ENCODE data around the gene CNOT6.

CNOT6 gene

DNA sequence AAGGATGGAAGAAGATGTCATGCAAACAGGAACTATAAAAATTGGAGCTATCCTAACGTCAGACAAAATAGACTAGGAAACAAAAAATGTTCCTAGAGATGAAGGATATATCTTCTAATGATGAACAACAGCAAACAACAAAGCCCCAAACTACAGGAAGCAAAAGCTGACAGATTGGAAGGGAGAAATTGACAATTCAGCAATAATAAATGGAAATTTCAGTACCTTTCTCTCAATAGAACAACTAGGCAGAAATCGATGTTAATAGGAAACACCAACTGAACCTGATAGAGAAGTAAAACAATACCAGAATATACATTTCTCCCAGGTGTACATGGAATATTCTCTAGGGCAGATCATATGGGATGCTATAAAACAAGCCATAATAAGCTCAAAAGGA is 89.6 kb downstream of the CNOT6 start:
- no peak for DNase-seq

DNA sequence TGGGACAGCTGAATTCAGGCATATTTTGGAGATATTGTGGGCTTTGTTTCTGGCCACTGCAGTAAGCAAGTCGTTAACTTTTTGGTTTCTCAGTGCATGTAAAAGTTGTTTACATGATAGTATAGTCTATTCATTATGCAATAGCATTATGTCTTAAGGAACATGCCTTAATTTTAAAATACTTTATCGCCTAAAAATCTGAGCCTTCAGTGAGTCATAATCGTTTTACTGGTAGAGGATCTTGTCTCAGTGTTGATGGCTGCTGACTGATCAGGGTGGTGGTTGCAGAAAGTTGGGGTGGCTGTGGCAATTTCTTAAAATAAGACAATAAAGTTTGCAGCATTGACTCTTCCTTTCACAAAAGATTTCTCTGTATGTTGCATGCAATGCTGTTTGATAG is 92.0 kb downstream of the CNOT6 start:
- DNase-seq, result no peak

DNA sequence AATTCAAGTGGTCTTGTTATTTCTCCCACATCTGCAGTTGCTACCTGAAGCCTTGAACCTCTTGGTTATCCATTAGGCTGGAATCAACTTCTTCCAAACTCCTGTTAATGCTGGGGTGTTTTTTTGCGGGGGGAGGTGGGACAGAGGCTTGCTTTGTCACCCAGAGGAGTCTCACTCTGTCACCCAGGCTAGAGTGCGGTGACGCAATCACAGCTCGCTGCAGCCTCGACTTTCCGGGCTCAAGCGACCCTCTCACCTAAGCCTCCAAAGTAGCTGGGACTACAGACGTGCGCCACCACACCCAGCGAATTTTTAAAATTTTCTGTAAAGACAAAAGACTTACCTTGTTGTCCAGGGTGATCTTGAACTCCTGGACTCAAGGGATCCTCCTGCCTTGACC is 92.7 kb downstream of the CNOT6 start:
- DNase-seq, result no peak

DNA sequence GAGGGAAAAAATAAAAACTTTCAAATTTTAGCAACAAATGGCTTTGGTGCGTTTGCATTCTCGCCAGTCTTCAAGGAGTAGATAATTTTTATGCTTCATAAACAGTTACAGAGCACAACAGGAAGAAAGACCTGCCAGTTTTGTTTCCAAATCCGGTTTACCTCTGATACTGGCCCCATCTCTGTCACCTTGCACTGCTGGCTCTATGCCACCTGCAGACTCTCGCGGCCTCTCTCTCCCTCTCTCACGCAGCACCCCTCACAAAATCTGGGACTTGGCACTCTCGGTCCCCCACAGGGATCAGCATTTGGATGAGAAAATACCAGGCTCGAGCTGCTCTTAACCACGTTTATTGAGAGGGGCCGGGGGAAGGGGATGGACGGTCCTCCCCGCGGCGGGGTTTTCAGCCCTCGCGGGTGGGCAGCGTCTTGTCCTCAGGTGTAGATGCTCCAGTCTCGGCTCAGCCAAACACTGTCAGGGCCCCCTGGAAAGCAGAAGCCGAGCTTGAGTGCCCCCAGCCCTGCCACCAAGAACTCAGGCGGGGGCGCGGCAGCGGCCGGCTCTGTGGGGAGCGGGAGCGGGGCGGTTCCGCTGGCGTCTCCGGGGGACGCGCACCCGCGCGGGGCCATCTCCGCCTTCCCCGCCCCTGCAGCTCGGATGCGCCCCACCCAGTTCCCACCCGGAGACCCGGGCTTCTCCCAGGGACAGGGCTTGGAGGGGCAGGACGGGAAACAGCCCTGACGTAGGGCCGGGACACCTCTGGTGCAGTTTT is 95.8 kb downstream of the CNOT6 start:
- no peak for DNase-seq

DNA sequence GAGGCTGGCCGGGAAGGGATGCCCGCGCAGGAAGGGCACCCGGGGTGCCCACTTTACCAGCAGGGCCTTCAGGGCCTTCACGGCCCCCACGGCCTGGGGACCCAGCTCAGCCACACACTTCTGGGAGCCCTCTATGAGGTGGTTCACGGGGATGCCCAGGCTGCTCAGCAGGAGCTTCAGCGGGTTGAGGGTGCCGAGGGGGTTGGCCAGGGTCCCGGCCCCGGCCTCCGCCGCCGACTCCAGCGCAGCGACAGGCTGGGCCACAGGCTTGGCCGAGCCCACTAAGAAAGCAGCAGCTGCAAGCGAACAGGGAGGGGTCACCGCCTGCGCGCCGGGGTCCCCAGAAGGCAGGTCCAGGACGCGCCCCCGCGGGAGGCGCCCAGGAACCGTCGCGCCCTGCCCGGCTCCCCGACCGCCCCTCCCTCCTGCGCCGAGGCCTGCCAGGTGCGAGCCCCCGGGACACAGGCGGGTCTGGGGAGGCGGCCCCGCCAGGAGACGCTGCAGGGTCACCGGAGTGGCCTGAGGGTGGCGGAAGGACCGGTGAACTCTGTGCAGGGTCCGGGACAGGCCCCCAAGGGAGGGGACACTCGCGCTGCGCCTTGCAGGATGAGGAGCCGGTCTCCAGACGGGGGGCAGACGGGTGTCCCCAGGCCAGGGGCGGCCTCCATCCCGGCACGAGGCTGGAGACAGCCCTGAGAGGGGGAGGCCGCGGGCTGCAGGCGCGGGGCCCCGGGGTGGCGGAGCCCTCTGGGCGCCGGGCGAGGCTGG is 96.5 kb downstream of the CNOT6 start:
- DNase-seq, result no peak

DNA sequence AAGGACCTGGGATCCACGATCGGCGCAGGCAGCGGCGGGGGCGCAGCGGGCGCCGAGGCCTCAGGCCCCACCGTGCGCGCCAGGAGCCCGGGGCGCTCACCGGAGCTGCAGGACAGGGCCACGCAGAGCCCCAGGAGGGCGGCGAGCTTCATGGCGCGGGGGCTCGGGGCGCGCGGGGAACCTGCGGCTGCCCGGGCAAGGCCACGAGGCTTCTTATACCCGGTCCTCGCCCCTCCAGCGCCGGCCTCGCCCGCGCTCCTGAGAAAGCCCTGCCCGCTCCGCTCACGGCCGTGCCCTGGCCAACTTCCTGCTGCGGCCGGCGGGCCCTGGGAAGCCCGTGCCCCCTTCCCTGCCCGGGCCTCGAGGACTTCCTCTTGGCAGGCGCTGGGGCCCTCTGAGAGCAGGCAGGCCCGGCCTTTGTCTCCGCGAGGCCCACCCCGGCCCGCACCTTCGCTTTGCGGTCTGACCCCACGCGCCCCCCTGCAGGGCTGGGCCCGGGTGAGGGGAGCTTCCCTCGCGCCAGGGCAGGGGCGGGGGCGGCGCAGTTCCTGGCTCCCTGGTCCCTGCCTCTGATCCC is 97.2 kb downstream of the CNOT6 start, which contains the start of gene SCGB3A1:
TSS of gene SCGB3A1 (minus strand) at position 189 of the 577 bp plus-strand sequence. CDS start at position 152, 37 bp downstream.
- DNase-seq, result no peak

DNA sequence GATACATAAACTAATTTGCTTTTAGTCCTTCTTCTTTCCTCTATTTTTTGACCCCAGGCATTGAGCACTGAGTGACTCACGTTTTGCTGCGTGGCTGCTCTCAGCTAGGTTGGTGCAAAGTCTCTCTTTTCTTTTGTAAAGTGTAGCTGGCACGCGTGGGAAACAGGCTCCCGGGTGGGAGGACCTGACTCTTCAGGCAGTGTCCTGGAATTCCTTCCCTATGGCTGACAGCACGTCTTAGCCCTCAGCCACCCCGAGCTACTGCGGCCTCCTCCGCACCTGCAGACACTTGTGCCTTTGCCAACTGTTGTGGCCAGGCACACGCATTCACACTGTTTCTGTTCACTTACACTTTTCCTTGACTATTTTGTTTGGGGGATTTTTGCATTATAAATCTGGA is 98.0 kb downstream of the CNOT6 start:
- DNase-seq, result no peak

DNA sequence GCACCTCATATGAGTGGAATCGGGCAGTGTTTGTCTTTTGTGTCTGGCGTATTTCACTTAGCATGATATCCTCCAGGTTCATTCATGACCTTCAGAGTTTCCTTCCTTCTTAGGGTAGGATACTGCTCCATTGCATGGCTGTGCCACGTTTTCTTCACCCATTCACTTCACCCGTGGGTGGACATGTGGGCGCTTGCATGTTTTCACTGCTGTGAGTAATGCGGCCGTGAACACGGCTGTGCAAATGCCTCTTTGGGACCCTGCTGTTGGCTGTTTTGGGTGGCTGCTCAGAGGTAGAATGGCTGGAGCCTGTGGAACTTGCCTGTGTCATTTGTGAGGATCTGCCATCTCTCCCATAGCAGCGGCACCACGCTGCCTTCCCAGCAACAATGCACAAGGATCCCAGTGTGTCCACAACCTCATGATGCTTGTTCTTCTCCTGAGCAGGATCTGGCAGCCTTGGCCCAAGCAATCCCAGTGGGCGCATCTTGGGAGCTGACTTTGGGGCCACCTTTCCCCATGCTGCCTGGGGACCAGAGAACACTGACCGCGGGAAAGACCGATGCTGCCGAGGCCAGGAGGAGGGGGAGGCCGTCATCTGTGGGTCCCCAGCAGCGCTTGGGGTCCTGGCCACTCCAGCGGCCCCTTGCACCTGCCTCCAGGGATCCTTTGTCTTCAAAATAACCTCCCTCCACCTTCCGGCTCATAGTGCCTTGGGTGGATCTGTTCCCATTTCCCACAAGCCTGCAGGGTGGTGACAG is 99.4 kb downstream of the CNOT6 start:
- DNase-seq, result no peak

DNA sequence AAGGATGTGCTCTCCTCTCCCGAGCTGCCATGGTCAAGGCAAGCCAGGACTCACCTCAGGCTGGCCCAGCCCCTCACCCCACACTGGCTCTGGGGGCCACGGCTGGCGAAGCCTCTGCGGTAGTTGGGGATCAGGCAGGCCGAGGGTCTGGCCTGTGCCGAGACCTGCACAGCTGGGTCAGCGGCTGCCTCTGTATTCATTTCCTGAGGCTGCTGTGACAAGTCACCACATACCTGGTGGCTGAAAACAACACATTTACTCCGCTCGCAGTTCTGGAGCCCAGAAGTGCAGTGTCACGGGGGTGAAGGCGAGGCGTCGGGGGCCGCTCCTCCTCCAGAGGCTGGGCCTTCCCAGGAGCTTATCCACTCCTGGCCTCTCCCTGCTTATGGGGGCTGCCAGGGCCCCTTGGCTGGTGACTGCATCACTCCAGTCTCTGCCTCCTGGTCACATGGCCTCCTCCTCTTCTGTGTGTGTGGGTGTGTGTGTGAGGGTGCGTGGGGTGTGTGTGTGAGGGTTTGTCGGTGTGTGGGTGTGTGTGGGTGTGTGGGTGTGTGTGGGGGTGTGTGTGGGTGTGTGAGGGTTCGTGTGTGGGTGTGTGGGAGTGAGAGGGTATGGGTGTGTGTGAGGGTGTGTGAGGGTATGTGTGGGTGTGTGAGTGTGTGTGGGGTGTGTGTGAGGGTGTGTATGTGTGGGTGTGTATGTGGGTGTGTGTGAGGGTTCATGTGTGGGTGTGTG is 100.3 kb downstream of the CNOT6 start:
- no peak for DNase-seq

DNA sequence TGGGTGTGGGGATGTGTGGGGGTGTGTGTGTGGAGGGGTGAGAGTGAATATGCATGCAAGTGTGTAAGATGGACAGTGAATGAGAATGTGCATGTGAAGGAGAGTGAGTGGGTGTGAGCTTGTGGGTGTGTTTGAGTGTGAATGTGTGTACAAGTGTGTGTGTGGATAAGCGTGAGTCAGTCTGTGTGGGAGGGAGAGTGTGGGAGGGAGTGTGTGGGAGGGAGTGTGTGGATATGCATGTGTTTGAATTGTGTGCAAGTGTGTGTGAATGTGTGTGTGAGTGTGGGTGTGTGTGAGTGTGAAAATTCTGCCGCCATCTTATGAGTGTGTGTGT is 100.8 kb downstream of the CNOT6 start:
- no peak for DNase-seq

DNA sequence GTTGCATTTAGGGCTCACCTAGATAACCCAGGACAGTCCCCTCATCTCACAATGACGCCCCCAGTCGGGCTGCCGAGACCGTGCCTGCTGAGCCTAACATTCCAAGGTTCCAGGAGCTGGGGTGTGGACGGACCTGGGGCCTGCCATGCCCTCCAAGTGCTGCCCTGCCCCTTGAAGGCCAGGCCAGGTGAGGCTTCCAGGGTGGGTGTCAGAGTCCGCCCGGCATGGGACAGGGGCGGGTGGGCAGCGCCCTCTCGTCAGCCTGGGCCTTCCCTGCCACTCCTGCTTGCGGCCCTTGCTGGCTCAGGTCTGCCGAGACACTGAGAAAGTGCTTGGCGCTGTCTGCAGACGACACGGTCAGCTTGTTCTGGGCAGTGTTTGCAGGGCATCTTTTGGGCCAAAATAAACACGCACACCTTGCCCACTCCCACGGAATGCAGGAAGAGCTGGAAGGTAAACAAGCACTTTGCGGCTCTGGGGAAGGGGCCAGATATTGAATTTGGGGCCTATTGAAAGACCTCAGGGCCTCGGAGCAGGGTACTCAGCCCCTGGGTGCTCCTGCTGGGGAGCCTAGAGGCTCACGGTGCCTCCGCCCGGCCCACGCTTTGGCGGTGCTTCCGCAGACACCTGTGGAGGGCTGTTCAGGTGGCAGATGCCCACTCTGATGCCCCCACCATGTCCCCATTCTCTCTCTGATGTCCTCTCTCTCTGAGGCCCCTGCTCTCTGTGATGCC is 101.4 kb downstream of the CNOT6 start:
- DNase-seq, result no peak

DNA sequence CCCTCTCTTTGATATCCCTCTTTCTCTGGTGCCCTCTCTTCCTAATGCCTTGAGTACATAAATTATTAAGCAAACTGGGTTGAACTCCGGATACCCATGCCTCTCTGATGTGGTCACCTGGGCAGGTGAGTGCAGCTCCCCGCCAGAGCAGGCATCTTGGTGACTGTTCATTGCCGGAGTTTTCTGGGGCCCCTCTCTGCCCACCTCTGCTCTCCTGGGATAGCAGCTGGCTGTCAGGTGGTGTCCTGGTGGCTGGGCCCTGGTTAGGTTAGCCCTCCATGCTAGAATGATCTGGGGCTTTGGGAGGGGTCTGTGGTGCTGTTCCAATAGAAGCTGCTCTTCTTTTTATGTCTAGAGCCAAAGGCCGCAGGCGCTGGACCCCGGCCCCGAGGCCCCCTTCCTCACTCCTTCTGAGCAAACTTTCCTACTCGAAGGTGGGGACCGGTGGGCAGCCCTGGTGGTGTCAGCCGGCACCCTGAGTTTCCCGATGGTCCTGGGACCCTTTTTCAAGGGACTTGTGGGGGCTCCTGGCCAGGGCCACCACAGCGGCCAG is 102.0 kb downstream of the CNOT6 start:
- DNase-seq, result no peak

DNA sequence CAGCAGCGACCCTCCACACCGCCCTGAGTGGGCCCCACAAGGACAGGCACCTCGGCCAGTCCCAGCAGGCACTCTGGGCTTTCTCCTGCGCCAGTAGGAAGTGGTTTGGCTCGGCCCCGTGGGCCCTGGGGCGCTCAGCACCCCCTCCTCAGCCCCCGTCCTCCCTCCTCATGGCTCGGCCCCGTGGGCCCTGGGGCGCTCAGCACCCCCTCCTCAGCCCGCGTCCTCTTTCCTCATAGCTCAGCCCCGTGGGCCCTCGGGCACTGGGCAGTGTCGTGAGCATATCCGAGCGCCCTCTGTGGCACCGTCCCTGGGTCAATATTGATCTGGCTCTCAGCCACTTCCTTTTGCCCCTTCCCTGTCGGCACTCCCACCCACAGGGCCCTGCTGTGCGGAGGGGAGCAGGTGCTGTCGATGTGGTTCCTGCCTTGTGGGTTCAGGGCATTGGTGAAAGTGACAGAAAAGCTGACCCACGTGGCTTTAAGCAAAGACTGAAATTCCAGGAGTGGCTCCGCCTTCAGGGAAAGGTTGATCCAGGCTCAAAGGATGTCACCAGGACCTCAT is 102.6 kb downstream of the CNOT6 start:
- DNase-seq, result no peak

DNA sequence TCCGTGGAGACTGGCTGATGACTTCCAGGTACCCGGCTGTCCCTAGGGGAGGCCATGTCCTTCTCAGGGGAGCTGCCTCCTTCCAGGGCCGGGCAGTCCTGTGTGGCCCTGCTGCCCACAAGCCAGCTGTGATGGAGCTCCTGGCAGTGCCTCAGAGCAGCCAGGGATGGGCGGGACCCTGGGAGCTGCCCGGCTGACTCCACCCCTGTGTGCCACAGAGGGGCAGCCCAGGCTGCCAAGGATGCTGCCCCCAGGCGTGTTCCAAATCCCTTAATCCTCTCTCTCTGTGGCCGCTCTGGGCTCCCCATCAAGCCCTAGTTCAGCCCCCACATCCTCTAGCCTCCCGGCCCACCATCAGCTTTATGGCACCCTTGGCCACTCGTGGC is 104.1 kb downstream of the CNOT6 start:
- DNase-seq, result no peak

DNA sequence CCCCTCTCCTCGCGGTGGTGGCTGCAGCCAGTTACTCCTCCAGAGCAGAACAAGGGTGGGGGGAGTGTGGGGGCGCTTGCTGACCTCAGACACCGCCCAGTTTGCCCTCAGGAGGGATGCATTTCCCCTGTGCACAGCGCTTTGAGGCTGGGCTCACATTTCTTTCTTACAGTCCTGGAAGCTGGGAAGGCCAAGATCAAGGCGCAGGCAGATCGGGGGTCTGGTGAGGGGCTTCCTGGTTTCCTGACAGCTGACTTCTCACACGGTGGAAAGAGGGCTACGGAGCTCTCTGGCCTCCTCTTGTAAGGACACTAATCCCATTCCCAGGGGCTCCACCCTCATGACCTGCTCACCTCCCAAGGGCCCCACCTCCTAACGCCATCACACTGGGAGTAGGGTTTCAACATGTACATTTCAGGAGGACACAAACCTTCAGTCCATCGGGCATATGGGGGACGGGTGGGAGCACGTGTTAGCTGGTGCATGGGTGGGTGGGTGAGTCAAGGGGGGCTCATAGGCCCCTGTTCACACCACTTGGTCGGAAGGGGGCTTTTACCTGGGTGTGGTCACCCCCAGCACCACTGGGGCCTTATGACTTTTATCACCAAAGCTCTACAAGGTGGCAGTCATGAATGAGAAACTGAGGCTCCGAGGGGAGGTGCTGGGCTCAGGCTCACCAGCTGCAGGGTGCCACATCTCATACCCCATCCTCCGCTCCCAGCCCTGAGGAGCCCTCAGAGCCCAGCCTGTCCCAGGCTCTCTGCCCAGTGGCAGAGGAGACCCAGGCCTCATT is 104.8 kb downstream of the CNOT6 start:
- no peak for DNase-seq

DNA sequence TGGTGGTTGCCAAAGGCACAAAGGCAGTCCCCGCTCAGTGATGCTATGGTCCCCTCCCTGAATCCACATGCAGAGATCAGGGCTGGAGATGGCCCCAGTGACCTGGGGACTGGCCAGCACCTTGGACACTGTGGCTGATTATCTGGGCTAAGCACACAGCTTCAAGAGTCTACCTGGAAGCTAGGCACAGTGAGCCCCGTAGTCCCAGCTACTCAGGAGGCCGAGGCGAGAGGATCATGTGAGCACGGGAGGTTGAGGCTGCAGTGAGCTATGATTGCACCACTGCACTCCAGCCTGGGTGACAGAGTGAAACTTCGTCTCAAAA is 105.4 kb downstream of the CNOT6 start:
- no peak for DNase-seq

DNA sequence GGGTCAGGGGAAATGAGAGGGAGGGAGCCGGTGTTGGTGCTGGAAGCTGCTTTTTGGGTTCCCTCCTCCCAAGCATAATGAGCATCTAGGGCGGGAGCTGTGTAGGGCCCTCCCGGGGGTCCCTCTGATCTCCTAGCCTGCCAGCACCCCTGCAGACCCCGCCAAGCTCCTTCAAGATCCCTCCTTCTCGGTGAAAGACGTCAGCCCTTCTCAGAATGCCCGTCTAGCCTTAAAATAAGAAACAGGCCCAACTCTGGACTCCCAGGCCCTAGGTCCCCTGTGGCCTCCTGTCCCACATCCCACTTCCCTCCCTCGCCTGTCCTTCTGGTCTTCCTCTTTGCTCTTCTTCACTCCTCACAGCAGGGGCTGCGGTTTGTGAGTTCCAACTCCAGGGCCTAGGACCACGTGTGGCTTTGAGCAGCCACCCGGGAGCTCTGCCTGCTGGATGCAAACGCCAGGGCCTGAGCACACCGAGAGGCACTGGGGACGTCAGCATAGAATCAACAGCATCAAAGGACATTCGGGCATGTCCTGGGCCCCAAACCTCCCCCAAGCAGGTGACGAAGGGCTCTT is 105.9 kb downstream of the CNOT6 start:
- DNase-seq, result no peak

DNA sequence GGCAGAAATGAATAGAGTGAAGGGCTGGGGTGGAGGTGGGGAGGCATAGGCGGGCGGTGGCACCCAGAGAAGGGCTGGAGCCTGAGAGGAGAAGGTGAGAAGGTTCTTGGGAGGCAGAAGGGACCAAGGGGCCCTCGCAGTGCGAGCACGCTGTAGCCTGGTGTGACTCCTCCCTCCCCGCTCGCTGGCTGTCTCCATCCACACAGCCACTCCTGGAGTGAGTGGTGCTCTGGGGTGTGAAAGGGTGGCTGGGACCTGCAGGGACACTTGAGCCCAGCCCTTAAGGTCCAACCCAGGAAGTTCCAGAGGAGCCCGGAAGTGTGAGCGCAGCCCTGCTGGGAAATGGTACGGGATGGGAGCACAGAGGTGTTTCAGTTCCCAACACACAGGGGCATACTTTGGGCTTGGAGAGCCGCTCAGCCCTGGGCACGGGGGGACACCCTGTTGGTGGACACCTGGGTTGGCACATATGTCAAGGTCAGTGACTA is 106.4 kb downstream of the CNOT6 start:
- DNase-seq, result no peak

DNA sequence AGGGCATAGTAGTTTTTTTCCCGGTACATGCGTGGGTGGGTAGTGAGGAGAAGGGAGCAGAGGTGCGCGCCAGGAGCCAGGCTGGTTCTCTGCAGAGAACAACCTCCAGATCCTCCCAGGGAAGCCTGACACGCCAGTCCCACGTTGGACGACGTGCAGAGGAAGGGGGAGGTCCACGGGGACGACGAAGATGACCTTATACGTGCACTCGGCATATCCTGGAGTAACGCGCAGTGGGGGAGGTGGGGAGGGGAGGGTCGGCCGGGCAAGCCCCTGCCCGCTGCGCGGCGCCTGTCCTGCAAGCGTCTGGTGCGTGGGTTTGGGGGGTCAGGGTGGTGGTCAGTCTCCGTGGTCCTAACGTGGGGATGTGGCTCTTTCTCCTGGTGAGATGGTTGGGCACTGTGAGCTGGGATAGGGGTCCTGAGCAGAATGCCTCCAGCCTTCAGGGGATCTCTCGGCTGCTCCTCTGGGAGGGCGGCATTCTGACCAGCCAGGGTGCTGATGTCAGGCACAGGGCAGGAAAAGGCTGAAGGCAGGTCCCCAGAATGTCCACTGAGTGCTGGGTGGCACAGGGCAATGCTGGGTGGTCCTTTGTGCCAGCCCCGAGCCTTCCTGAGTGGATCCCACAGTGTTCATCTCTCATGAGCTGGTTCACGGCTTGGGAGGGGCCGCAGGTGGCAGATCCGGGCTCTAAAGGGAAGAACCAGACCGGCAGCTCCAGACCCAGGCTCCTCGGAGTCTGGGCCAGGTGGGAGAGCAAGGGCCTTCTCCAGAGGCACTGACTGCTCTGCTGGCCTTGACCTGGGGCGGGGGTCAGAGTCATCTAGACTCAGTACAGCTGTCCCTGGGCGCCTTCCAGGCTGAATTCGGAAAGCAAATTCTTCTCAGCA is 107.7 kb downstream of the CNOT6 start:
- no peak for DNase-seq

Measured in CD4-positive, alpha-beta T cell treated with Interleukin-17A for 1 hour (primary cell).